C1 segment of cervical spinal cord (tissue), 14 donors: ENCODE data around the gene MRPL52.
"Not testable (repeated sequence)": the region's sequence is repeated elsewhere in the genome, so short reads cannot be mapped to it uniquely, and the experiment has no call there.

Experiments
- DNase-seq, 14 donors: peaks; one replicate each; lab custom pipeline; 2025; lab: John Stamatoyannopoulos, UW

MRPL52 gene

DNA sequence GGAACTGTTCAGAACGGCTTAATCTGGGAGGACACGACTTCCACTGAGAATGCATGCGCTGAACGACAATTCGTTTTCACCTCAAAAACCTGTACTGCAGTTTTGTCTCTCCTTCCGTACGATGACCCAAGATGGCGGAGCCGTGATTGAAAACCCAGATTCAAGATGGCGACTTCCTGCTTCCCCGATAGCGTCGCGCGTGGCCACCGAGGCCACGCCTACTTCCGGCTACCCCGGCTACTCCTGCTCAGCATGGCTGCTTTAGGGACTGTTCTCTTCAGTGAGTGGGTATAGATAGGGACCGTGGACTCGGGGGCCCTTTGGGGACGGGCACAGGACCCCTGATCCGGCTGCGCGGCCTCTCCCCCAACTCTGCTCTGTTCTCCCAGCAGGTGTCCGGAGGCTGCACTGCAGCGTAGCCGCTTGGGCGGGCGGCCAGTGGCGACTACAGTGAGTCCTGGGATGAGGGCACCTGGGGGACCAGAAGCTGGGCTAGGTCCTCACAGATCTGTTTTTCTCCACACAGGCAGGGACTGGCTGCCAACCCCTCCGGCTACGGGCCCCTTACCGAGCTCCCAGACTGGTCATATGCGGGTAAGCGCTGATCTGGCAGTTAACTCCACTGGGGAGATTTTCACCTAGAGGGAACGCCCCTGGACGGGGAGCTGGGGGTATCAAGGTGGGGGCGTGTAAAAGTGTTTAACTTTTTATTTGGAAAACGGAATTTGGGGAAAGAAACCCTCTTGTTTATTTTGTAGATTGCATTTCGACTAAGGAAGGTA, at the start of gene MRPL52:
MRPL52 (plus strand) TSS at position 227 of the 782 bp plus-strand sequence; CDS start at position 253, 26 bp downstream.
- peak; percentile 35 to 91 (median 83) for DNase-seq

DNA sequence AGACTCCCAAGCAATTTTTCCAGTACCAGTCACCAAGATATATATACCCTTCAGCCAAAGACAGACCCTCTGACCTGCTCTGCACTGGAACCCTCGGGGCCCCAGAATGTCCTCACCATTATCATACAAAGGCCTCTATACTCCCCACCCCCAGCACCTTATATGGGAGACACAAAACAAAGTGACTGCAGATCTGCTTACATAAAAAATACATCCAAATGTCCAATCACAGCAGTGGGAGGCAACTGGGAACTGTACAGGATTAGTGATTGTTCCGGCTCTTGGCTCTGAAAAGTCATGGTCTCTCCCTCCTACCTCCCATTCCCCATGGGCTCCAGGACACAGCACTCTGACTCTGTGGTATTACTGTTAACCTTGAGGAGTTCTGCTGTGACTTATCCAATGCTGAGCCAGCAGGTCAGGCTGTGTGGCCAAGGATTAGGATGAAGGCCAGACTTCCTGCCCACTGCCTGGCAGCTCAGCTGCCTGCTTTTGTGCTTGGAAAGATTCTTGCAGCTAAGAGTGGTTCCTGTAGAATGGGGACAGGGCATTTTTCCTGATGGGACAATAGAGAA, 49.5 kb upstream of the MRPL52 start:
- peak in 1 of 14 donors; percentile 53 for DNase-seq

DNA sequence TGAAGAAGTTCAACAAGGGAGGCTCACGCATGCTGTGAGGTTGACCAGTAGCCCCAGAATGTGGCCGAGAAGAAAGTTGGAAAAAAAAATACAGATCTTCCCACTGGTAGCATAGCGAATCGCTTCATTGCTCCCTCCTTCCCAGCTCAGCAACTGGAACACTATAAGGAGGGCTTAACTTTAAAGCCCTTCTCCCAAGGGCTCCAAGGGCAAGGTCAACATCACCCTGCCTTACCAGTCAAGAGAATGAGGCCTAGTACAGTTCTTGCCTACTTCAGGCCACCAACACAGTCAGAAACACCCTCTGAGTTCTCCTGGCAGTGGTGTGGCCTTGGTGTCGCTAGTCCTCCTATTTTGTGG, 48.8 kb upstream of the MRPL52 start:
- DNase-seq: no peak

DNA sequence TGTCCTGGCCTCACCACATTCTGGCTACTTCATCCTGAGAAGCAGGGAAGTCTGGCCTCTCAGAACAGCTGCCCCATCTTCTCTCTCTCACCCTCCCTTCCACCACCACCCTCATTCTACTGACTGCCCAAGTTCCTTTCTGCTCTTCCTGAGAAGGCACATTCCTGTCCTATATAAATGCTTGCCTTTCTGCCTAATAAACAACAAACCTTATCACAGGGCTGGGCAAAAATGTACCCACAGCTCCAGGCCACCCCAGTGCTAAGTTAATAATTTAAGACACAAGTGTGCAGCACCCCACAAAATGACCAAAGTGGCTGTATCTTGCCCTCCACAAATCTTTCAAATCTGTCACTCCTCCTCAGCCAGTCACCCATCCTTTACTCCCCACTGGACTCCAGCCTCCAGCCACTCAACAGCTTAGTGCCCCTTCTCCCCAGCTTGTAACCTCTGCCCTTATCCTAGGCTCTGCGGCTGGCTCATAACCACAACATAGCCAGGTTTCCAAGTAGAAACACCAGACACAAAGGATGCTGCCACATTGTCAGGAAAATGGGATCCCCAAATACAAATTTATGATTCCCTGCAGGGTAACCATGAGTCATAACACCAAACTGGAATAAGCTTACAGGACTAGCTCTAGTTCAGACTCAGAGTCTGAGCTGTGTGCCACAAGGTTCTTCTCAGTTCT, 48.2 kb upstream of the MRPL52 start:
- no peak for DNase-seq

DNA sequence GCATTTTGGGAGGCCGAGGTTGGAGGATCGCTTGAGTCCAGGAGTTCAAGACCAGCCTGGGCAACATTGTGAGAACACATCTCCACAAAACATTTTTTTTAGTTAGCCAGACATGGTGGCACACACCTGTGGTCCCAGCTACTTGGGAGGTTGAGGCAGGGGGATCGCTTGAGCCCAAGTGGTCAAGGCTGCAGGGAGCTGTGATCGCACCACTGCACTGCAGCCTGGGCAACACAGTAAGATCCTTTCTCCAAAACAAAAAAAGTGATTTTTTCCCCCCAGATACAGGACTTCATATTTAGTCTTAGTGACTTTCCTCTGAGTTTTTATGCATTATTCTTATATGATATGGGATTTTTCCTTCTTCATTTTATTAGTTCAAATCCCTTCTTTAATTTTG, 43.0 kb upstream of the MRPL52 start:
- DNase-seq: no peak

DNA sequence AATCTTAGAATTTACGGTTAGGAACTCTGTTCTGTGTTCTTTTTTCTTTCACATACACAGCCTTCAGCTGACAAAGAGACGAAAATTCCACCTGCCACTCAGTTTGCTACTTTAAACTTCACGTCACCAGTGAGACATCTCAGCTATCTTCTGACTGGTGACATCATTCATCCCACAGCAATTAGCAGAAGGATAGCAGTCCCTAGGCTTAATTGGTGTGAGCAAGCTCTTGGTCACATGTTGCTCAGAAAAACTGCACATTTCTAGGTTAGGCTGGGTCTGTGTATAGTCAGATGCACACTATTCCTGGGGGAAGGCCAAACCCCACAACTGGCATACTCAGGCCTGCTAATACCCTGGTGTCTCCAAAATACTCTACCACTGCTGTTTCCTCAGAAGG, 38.4 kb upstream of the MRPL52 start:
- DNase-seq: no peak

DNA sequence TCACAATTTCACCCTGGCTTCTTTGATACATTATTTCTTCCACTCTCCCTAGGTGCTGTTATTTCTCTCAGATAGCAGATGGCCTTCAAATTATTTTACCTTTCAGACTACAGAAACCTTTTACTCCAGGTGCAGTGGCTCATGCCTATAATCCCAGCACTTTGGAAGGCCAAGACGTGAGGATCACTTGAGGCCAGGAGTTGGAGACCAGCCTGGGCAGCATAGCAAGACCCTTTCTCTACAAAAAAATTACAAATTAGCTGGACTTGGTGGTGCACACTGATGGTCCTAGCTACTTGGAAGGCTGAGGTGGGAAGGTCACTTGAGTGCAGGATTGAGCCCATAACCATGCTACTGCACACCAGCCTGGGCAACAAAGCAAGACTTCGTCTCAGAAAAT, 37.5 kb upstream of the MRPL52 start:
- no peak for DNase-seq

DNA sequence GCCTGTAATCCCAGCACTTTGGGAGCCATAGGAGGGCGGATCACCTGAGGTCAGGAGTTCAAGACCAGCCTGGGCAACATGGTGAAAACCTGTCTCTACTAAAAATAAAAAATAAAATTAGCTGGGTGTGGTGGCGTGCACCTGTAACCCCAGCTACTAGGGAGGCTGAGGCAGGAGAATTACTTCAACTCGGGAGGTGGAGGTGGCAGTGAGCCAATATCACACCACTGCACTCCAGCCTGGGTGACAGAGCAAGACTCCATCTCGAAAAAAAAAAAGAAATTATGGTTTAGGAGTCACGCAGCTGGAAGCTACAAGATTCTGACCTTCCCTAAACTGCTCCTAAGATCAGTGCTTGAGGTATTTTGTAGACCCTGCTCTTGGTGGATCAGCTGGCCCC, 36.1 kb upstream of the MRPL52 start:
- not testable (repeated sequence) for DNase-seq

DNA sequence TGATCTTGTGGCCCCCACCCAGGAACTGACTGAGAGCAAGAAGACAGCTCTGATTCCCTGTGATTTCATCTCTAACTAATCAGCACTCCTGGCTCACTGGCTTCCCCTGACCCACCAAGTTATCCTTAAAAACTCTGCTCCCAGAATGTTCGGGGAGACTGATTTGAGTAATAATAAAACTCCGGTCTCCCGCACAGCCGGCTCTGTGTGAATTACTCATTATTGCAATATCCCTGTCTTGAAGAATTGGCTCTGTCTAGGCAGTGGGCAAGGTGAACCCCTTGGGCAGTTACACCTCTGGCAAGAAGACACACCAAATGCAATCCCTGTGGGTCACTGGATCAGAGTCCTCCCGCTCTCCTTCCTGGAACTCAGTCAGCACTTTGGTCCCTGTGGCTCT, 35.7 kb upstream of the MRPL52 start:
- DNase-seq: no peak

DNA sequence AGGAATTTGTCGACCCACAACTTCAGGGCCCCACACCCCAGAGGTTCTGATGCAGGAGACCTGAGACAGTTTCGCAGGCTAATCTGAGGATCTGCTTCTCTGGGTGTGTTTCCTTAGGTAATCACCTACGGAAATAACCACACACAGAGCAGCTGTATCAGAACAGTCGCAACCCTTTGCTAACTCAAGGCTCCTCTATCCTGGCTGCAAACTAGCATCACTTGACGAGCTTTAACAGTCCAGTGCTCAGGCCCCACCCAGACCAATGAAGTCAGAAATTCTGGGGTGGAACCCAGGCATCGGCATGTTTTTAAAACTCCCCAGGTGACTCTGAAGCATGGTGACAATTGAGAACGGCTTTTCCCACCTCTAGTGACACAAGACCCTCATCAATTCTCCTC, 35.1 kb upstream of the MRPL52 start:
- DNase-seq: no peak

DNA sequence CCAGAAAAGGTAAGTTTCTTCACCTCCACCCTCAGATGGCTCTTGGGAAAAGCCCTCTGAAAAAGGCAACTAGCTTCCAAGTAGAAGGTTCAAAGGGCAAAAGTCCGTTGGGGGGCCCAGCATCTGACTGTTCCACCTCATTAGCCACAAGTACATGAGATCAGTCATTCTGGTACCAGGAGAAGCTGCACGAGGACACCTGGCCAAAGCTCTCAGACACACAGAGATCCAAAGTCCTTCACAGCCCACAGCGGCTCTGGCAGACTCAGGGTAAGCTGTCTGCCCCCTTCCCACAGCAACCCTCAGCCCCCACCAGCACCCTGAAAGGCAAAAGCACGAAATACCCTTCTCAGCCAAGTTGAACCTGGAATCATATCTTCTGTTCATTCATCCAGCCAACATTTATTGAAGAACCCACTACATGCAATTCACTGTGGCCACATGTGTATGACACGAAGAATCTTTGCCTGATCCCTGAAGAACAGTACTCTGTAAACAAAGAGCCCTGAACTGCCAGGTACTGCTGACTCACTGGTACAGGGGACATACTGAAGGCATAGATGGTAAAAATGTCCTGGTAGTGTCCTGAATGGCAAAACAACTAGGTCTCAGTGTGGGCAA, 33.5 kb upstream of the MRPL52 start:
- no peak for DNase-seq

DNA sequence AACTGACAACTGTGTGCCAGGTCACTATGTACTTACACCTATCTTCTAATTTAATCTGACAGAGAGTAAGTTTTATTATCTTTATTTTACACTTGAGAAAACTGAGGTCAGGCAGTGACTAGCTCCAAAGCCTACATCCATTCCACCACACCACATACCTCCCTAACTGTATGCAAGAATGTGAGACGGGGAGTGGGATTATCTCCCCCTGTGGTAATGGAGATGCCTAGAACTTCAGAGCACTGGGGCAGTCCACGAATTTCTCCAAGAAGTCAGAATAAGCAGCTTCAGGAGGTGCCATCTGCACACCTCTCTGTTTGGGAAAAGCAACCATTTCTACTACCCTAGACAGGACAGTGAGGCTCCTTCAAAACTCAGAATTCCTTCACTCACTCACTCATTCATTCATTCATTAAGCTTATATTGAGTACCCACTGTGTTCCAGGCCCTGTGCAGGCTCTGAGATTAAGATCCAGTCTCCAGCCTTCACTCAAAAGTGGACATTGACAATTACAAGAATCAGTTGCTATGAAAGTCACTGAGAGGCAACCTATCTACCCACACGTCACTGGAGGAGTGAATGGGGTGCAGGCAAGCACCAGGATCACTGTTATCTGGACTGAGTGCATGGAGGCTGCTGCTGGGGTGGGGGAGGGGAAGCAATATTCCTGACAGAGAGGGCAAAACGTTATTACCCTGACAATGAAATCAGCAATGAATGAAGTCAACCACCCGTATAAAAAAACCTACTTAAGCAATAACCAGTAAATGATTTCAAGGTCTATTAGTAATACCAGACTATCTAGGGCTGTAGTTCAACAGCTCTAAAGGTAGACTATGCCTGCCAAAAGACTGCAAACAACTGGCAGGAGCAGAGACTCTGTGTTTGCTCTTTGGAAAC, 32.4 kb upstream of the MRPL52 start:
- no peak for DNase-seq

DNA sequence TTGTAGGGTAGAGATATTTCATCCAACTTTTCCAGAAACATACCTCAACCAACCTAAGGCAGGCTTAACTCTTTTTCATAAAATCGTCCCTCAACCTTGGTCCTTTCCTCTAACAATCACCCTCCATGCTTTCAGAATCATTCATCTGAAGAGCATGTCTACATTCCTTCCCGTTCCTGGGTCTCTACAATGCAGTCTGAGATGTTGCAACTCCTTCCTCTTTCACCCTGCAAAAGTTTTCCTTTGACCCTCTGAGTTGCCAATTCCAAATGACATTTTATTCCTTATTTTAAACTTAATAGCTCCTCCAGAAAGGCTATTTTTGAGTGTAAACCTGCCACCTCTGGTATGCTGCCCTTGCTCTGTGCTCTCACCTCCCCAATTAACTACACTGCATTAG, 31.2 kb upstream of the MRPL52 start:
- DNase-seq: no peak

DNA sequence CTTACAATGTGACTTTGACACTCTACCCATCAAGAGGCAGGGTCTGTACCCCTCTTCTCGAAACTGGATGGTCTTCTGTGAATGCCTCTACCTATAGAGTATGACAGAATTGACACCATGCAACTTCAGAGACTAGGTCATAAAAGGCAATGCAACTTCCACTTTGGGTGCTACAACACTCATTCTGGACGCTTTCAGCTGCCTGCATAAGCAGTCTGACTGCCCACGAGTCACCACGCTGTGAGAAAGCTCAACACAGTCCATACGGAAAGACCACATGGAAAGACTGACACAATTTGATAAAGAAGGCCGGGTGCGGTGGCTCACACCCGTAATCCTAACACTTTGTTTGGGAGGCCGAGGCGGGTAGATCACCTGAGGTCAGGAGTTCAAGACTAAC, 29.3 kb upstream of the MRPL52 start:
- DNase-seq: no peak

DNA sequence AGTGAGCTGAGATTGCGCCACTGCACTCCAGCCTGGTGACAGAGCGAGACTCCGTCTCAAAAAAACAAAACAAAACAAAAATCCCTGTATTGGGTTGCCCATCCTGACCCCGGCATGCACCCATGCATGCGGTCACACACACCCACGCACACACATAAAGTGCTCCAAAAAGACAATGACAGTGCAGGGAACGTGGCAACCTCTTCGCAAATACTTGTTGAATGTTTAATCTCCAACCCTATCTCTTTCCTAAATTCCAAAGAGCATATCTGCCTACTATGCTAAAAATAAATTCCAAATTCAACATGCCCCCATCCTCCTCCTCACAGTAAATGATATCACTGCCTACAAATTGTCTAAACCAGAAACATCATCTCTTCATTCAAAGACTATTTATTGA, 28.0 kb upstream of the MRPL52 start:
- no peak for DNase-seq

DNA sequence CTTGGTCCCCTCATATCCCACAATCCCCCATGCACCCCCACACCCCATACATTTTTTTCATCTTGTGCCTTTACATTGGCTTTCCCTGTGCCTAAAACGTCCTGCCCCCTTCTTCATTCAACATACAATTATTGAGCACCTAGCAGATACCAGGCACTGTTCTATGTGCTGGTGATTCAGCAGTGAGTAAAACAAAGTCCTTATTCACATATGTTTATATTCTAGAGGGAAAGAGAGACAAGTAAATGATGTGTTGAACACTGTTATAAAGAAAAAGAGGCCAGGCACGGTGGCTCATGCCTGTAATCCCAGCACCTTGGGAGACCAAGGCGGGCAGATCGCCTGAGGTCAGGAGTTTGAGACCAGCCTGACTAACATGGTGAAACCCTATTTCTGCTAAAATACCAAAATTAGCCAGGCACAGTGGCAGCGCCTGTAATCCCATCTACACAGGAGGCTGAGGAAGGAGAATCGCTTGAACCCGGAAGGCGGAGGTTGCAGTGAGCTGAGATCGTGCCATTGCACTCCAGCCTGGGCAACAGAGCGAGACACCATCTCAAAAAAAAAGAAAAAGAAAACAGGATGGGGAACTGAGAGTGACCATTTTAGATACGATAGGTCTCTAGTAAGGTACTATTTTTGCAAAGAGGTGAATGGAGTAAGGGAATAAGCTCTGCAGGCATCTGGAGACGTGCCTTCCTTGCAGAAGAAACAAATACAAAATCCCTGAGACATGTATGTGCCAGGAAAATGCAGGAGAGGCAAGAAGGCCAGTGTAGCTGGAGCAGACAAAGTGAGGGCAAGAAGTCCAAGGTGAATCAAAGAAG, 26.6 kb upstream of the MRPL52 start:
- no peak for DNase-seq

DNA sequence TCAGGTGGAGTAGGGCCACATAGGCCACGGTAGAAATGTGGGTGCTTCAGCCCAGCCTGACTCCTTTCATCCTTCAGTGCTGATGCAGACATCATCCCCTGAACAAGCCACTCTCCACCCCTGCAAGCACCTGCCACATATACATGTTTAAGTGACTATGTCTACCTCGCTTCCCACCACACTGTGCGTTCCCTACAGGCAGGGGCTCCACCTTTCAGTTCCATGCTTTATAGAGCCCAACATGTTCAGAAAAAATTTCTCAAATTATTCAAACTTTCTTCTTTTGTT, 26.1 kb upstream of the MRPL52 start:
- no peak for DNase-seq

DNA sequence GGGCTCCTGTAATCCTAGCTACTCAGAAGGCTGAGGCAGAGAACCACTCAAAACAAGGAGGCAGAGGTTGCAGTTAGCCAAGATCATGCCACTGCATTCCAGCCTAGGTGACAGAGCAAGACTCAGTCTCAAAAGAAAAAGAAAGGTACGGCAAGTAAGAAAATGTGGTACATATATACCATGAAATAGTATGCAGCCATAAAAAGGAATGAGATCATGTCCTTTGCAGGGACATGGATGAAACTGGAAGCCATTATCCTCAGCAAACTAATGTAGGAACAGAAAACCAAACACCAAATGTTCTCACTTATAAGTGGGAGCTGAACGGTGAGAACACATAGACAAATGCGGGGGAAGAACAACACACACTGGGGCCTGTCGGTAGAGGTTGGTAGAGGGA, 24.5 kb upstream of the MRPL52 start:
- not testable (repeated sequence) for DNase-seq

DNA sequence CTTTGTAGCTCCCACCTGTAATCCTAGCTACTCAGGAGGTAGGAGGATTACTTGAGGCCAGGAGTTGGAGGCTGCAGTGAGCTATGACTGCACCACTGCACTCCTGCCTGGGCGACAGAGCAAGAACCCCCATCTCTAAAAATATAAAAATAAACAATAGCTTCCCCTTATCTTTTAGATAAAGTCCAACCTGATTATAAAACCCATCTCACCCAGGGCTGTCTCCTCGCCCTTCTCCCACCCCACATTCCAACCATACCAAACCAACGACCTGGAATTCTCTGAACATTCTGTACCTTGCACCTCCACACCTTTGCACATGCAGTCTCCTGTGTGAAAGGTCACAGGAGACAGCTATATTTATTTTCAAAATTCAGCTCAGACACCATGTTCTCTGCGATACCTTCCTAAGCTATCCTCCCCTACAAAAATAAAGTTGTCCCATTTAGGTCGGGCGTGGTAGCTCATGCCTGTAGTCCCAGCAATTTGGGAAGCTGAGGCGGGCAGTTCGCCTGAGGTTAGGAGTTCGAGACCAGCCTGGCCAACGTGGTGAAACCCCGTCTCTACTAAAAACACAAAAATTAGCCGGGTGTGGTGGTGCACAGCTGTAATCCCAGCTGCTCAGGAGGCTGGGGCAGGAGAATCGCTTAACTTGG, 22.1 kb upstream of the MRPL52 start:
- DNase-seq: no peak
